K562 (cell line): Measurements from ENCODE around the gene RNF213. TPM values are rescaled to one million over a fixed set of nuclear protein-coding genes. Genes with fewer than 3 reads are reported as not detected.

ENCODE experiments used
- ATAC-seq: fragments of 200-7000 bp; cut with Tn5 transposase; 3 replicates; pipeline ENCODE4 v1.9.1; 2020; ENCODE audit warnings: moderate library complexity
- BruUV-seq: library from RNA; stranded (reverse); fragments of 400-500 nt; replicated peaks from 2 replicates; lab custom pipeline; 2021; lab: Mats Ljungman, UMichigan
- CTCF ChIA-PET: fragments of 300-600 bp; formaldehyde crosslinking; extraction: SDS; loops from one replicate; lab custom pipeline; 2021; ENCODE audit warnings: low intra/inter-chr PET ratio; lab: Yijun Ruan, JAX
- POLR2A ChIA-PET: fragments of 300-600, 350-650 bp; sonication (Branson Sonifier 250); formaldehyde crosslinking; extraction: SDS; loops from one replicate; lab custom pipeline; 2021; ENCODE audit warnings: antibody characterized with exemption, inconsistent platforms; lab: Yijun Ruan, JAX
- DNase-seq, 4 experiments: peaks; one replicate each; pipeline versions ENCODE4 v3.0.0 to v3.0.0-alpha.2; 2011 to 2018; ENCODE audit warnings: low spot score in 3 of 4, mixed read lengths in 3 of 4; ENCODE audit errors: extremely low read depth in 1 of 4
- FAIRE-seq: peaks from 2 replicates; lab custom pipeline; 2011; peaks lifted over from hg19 to GRCh38; lab: Jason Lieb, UNC
- H2AFZ ChIP-seq: 2 replicates; pipeline ENCODE4 v1.6.0; 2011; ENCODE audit warnings: low read depth, low read length, control low read depth, inconsistent platforms
- H3K27ac ChIP-seq: fragments of 200-600 bp; 3 replicates; pipeline ENCODE4 v1.8.0; 2011; ENCODE audit warnings: low read depth, mild to moderate bottlenecking, control low read depth, inconsistent platforms, low read length, moderate library complexity, mixed read lengths; ENCODE audit errors: extremely low read depth
- H3K27me3 ChIP-seq, 2 experiments: fragments of 300-600 bp in 1 of 2; 2 replicates in 1 of 2; 3 replicates in 1 of 2; pipeline versions ENCODE4 v1.6.0 to v1.8.0; 2011; ENCODE audit warnings: inconsistent platforms in 2 of 2, low read length in 2 of 2, mild to moderate bottlenecking in 1 of 2, mixed read lengths in 1 of 2, moderate library complexity in 1 of 2; ENCODE audit not compliant: control insufficient read depth in 2 of 2, insufficient read depth in 2 of 2
- H3K36me3 ChIP-seq: fragments of 300-600 bp; 3 replicates; pipeline ENCODE4 v1.8.0; 2011; ENCODE audit warnings: mild to moderate bottlenecking, low read length, inconsistent platforms; ENCODE audit not compliant: control insufficient read depth, insufficient read depth
- H3K4me1 ChIP-seq, 2 experiments: fragments of 200-600 bp in 1 of 2; replicated peaks in 1 of 2; 2 replicates in 1 of 2; 3 replicates in 1 of 2; pipeline versions ENCODE4 v1.5.1 to v1.8.0; 2011; ENCODE audit warnings: inconsistent platforms in 2 of 2, low read length in 2 of 2, mild to moderate bottlenecking in 1 of 2, mixed read lengths in 1 of 2, moderate library complexity in 1 of 2; ENCODE audit not compliant: control insufficient read depth in 2 of 2, insufficient read depth in 2 of 2
- H3K4me2 ChIP-seq: 2 replicates; pipeline ENCODE4 v1.6.1; 2011; ENCODE audit warnings: low read length, control low read depth, inconsistent platforms, mixed read lengths; ENCODE audit not compliant: insufficient read depth
- H3K4me3 ChIP-seq: fragments of 200-600 bp; sonication (generic), shearing (Covaris generic); 2 replicates; pipeline ENCODE4 v1.5.1; 2016; ENCODE audit warnings: control low read depth, inconsistent platforms
- H3K79me2 ChIP-seq: fragments of 200-600 bp; 3 replicates; pipeline ENCODE4 v1.8.0; 2011; ENCODE audit warnings: low read length, inconsistent platforms; ENCODE audit not compliant: control insufficient read depth, insufficient read depth
- H3K9ac ChIP-seq, 2 experiments: 2 replicates each; pipeline versions ENCODE4 v1.6.0 to v1.6.1; 2011; ENCODE audit warnings: low read depth in 2 of 2, low read length in 2 of 2, control low read depth in 1 of 2, inconsistent platforms in 1 of 2, mild to moderate bottlenecking in 1 of 2, mixed read lengths in 1 of 2; ENCODE audit not compliant: insufficient read depth in 1 of 2
- H3K9me1 ChIP-seq: one replicate; pipeline ENCODE4 v1.6.0; 2011; ENCODE audit warnings: inconsistent platforms, mild to moderate bottlenecking, low read length, moderate library complexity; ENCODE audit not compliant: control insufficient read depth, insufficient read depth
- H3K9me3 ChIP-seq: replicated peaks from 2 replicates; pipeline ENCODE4 v1.5.1; 2011; ENCODE audit warnings: low read depth, low read length, inconsistent platforms; ENCODE audit not compliant: control insufficient read depth, insufficient read depth
- H4K20me1 ChIP-seq: replicated peaks from 2 replicates; pipeline ENCODE4 v1.6.1; 2011; ENCODE audit warnings: low read length, inconsistent platforms, mixed read lengths; ENCODE audit not compliant: control insufficient read depth, insufficient read depth
- E2F6 ChIP-seq, 2 experiments: IDR thresholded peaks; 2 replicates each; pipeline ENCODE4 v1.6.1; 2011; ENCODE audit warnings: borderline replicate concordance in 1 of 2, control low read depth in 1 of 2, low read depth in 1 of 2, low read length in 1 of 2, mild to moderate bottlenecking in 1 of 2, mixed read lengths in 1 of 2, moderate library complexity in 1 of 2; ENCODE audit not compliant: insufficient read depth in 1 of 2, insufficient read length in 1 of 2, poor library complexity in 1 of 2, severe bottlenecking in 1 of 2; ENCODE audit errors: extremely low read depth in 1 of 2
- PHB ChIP-seq: fragments of 250-450 bp; sonication (Bioruptor Pico); IDR thresholded peaks from 2 replicates; pipeline ENCODE4 v1.5.0; 2021
- RHOXF2B ChIP-seq: fragments of 250-450 bp; sonication (Bioruptor Pico); conservative IDR thresholded peaks from 2 replicates; pipeline ENCODE4 v1.5.1; 2021
- SMAD4 ChIP-seq: fragments of 250-450 bp; sonication (Bioruptor Pico); conservative IDR thresholded peaks from 2 replicates; pipeline ENCODE4 v1.8.0; 2021; ENCODE audit warnings: inconsistent platforms, mild to moderate bottlenecking, moderate library complexity
- SRF ChIP-seq, 2 experiments: fragments of 250-450, 450-650 bp in 1 of 2; sonication (Bioruptor Pico) in 1 of 2; sonication (generic) in 1 of 2; formaldehyde crosslinking; IDR thresholded peaks; 2 replicates each; pipeline versions ENCODE4 v1.5.0 to v1.5.1; 2020 to 2022; ENCODE audit warnings: mild to moderate bottlenecking in 1 of 2, missing genetic modification reagents in 1 of 2
- TAF15 ChIP-seq: fragments of 200-400 bp; formaldehyde crosslinking; IDR thresholded peaks from 2 replicates; pipeline ENCODE4 v1.6.1; 2017; ENCODE audit warnings: mild to moderate bottlenecking, low read depth, low read length, moderate library complexity
- YY1 ChIP-seq, 3 experiments: IDR thresholded peaks; 2 replicates each; pipeline ENCODE4 v1.6.1; 2011; ENCODE audit warnings: low read length in 2 of 3, mild to moderate bottlenecking in 2 of 3, moderate library complexity in 2 of 3, borderline replicate concordance in 1 of 3, control low read depth in 1 of 3, low read depth in 1 of 3; ENCODE audit not compliant: insufficient read depth in 3 of 3, insufficient replicate concordance in 2 of 3, control insufficient read depth in 1 of 3, insufficient read length in 1 of 3; ENCODE audit errors: extremely low read depth in 1 of 3
- WGBS: fragments of 100-300 bp; shearing (Covaris generic); methylation state at CpG from one replicate; pipeline ENCODE4 v1.1.6; 2016; ENCODE audit warnings: low coverage, mixed read lengths; ENCODE audit not compliant: insufficient coverage; ENCODE audit errors: missing lambda C conversion rate; 5-methylcytosine and 5-hydroxymethylcytosine counted together
- in situ Hi-C: fragments of 300-500 bp; cut with MboI; formaldehyde crosslinking; loops from 4 replicates; pipeline ENCODE4 v1.15.0; 2018; ENCODE audit warnings: inconsistent platforms, mixed read lengths
- intact Hi-C: fragments of 100-400 bp; cut with micrococcal nuclease; formaldehyde crosslinking; loops from 2 replicates; pipeline ENCODE4 v1.14.2; 2022
- polyA plus RNA-seq, 8 experiments: library from polyadenylated mRNA; depleted of rRNA in 4 of 8; stranded (reverse) in 5 of 8; unstranded in 3 of 8; fragments of >200 nt; fragmentation: Nextera tagmentation in 2 of 8; fragmentation: Illumina TruSeq in 1 of 8; extraction: Ambion mirVana in 2 of 8; extraction: Trizol in 1 of 8; gene quantifications; 2 replicates each; pipeline versions ENCODE4 v1.2.1 to v1.2.3, GENCODE V29; 2011 to 2014; ENCODE audit warnings: inconsistent platforms in 1 of 8, missing spikeins in 1 of 8
- total RNA-seq, 7 experiments: library from RNA; depleted of rRNA in 6 of 7; stranded (reverse); fragments of >200 nt in 6 of 7; fragmentation: Illumina TruSeq in 2 of 7; extraction: Trizol in 2 of 7; gene quantifications; 2 replicates each; pipeline versions ENCODE4 v1.2.1 to v1.2.3, GENCODE V29; 2011 to 2021; ENCODE audit warnings: low replicate concordance in 1 of 7

RNF213 gene
- total and polyA plus RNA-seq, 9 of the 15 experiments (the other 6 are each of a cell fraction or from before 2014, with no cell fraction given), result 5.3 to 33.6 (median 17.9) TPM

DNA sequence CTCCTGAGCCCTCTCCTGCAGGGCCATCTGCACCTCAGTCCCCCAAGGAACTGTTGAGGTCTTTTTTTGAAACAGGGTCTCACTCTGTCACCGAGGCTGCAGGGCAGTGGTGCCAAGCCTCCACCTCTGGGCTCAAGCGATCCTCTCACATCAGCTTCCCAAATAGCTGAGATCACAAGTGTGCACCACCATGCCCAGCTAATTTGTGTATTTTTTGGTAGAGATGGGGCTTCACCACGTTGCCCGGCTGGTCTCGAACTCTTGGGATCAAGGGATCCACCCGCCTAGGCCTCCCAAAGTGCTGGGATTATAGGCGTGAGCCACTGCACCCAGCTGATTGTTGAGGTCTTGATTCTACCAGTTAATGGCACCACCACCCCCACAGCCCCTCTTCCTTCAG, 126.4 kb downstream of the RNF213 start:
- Histone ChIP-seq H3K27ac (no peak overlapping the region), H3K36me3 (peaks cover 69% of the 10 kb centered on the region; the same call in 2 of the 3 replicates), H4K20me1 (no peaks in the 10 kb centered on the region), H3K9me1 (peaks cover 2% of the 10 kb centered on the region), H2AFZ (no peak overlapping the region), H3K9me3 (no peaks in the 10 kb centered on the region), H3K4me1 (no peaks in the 10 kb centered on the region), H3K4me3 (no peak overlapping the region), H3K9ac (no peak overlapping the region), H3K27me3 (no peaks in the 10 kb centered on the region), H3K4me2 (no peak overlapping the region), H3K79me2 (no peaks in the 10 kb centered on the region)
- intact Hi-C loops (no loop called here), in situ Hi-C loops (no loop called here)
- TF ChIP-seq YY1 (IDR thresholded peaks at IDR 0.05; ENCODE audit: borderline replicate concordance in 1 of 3, control insufficient read depth in 1 of 3, extremely low read depth in 1 of 3, insufficient read depth in 3 of 3, insufficient read length in 1 of 3, insufficient replicate concordance in 2 of 3, low read depth in 1 of 3, low read length in 2 of 3) (no peak), PHB (CRISPR knock-in tag) (no peak), E2F6 (IDR thresholded peaks at IDR 0.05; ENCODE audit: borderline replicate concordance in 1 of 2, extremely low read depth in 1 of 2, insufficient read depth in 1 of 2, insufficient read length in 1 of 2, low read depth in 1 of 2, low read length in 1 of 2, poor library complexity in 1 of 2, severe bottlenecking in 1 of 2) (no peak), TAF15 (no peak), SRF (CRISPR knock-in tag; IDR thresholded peaks at IDR 0.05) (no peak), RHOXF2B (CRISPR knock-in tag) (no peak), SMAD4 (no peak)
- 67% methylated on average over 7 of the region's 7 CpGs for WGBS
- no peak for ATAC-seq
- FAIRE-seq, result no peak
- CTCF ChIA-PET, result no interaction called here
- no TSS peak for BruUV-seq
- POLR2A ChIA-PET, result interaction anchor here (1.8 kb wide), 1 partner anchor 184 kb away, joined by 4 read pairs; no protein-coding TSS in a partner anchor
- no peak for DNase-seq
